Activated CD4-positive, alpha-beta T cell treated with anti-CD3 and anti-CD28 coated beads, Interleukin-2, amount 10 ng/mL, durations not matched to agents 7 days and 5 days (primary cell): ENCODE data around the gene VPS13D. TPM values are rescaled to one million over a fixed set of nuclear protein-coding genes. Genes with fewer than 3 reads are reported as not detected.
A peak's percentile ranks its signal among the peaks of the same experiment; 100 is the strongest.

ENCODE experiments used
- CTCF ChIA-PET: fragments of 350-600 bp; sonication (Branson Sonifier 250); formaldehyde crosslinking; loops from one replicate; lab custom pipeline; 2021; ENCODE audit warnings: antibody characterized with exemption; lab: Charles Lee
- POLR2A ChIA-PET: fragments of 350-600 bp; sonication (Branson Sonifier 250); formaldehyde crosslinking; loops from one replicate; lab custom pipeline; 2021; ENCODE audit warnings: antibody characterized with exemption; lab: Charles Lee
- DNase-seq: peaks from one replicate; pipeline ENCODE4 v3.0.0-alpha.2; 2020
- H3K27ac Mint-ChIP-seq: one replicate; pipeline ENCODE4 v1.8.0; 2021; ENCODE audit warnings: mild to moderate bottlenecking, moderate library complexity, mixed read lengths
- H3K27me3 Mint-ChIP-seq: one replicate; pipeline ENCODE4 v1.8.0; 2021; ENCODE audit warnings: mixed read lengths
- H3K36me3 Mint-ChIP-seq: one replicate; pipeline ENCODE4 v1.8.0; 2021; ENCODE audit warnings: low read depth, mixed read lengths
- H3K4me1 Mint-ChIP-seq: one replicate; pipeline ENCODE4 v1.8.0; 2021; ENCODE audit warnings: mixed read lengths
- H3K4me3 Mint-ChIP-seq: one replicate; pipeline ENCODE4 v1.8.0; 2021; ENCODE audit warnings: mild to moderate bottlenecking, moderate library complexity, mixed read lengths
- H3K9me3 Mint-ChIP-seq: one replicate; pipeline ENCODE4 v1.8.0; 2021; ENCODE audit warnings: mixed read lengths
- total RNA-seq, 2 experiments: library from RNA; stranded (reverse); gene quantifications; one replicate each; pipeline ENCODE4 v1.2.3, GENCODE V29; 2021

VPS13D gene
- total RNA-seq, 2 experiments from 2014 or later, result 34.0 to 41.9 TPM

DNA sequence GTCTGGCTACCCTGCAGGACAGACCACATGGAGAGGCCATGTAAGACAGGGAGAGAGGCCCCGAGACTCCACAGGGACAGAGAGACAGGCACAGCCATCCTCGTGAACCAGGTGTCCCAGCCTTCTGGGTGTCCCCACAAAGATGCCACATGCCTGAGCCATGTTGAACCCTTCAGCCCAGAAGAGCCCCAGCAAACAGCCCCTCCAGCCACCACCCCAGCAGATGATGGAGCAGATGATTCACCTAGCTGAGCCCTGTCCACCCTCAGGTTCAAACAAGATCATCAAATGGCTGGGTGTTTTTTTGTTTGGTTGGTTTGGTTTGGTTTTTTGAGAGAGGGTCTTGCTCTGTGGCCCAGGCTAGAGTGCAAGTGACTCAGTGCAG is 309.5 kb downstream of the VPS13D start:
- Mint-ChIP-seq H3K4me1 (peaks cover 7% of the 10 kb centered on the region), H3K27ac (no peak overlapping the region), H3K9me3 (peaks cover 22% of the 10 kb centered on the region), H3K4me3 (no peak overlapping the region), H3K27me3 (peaks cover 8% of the 10 kb centered on the region), H3K36me3 (peaks cover 22% of the 10 kb centered on the region)
- DNase-seq, result no peak
- ChIA-PET POLR2A (no interaction called here), CTCF (interaction anchor here (0.6 kb wide), 1 partner anchor 116 kb away, joined by 3 read pairs; no protein-coding TSS in a partner anchor)

DNA sequence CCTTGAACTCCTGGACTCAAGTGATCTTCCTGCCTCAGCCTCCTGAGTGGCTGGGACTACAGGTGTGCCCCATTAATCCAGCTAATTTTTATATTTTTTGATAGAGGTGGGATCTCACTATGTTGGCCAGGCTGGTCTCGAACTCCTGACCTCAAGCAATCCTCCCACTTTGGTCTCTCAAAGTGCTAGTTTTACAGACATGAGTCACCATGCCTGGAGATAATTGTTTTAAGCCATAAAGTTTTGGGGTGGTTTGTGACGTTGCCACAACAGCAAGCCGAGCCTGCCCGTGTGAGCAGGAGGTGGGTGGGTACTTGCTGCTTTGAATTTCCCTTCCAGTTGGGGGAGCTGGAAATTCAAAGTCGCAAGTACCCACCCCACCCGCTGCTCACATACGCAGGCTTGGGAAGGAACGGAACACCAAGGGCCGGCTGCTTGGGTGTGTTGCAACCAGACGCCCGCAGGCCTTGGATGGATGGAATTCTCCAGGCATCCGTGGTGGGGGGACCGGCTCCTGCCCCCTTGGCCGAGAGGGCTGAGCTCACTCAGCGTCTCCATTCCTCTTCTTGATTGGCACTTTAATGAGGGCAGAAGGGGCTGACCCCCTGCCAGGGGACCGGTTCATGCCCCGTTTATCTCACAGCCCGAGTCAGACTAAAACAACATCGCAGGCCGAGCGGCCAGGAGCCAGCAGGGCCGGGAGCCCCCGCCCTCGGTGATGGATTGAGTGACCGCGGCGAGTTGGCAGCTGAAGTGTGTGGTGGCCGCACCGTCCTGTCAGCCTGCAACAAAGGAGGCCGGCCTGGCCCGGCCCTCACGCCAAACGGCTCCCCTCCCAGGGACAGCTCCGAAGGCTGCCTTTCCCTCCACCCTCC is 310.1 kb downstream of the VPS13D start:
- no peak overlapping the region for H3K4me3 Mint-ChIP-seq
- POLR2A ChIA-PET, result no interaction called here
- peaks cover 22% of the 10 kb centered on the region for H3K9me3 Mint-ChIP-seq
- peaks cover 22% of the 10 kb centered on the region for H3K36me3 Mint-ChIP-seq
- peaks cover 7% of the 10 kb centered on the region for H3K4me1 Mint-ChIP-seq
- peaks cover 11% of the 10 kb centered on the region for H3K27me3 Mint-ChIP-seq
- CTCF ChIA-PET, result interaction anchor here (1.5 kb wide), 1 partner anchor 15 kb away, joined by 3 read pairs; no protein-coding TSS in a partner anchor
- no peak for DNase-seq
- H3K27ac Mint-ChIP-seq, result no peak overlapping the region

DNA sequence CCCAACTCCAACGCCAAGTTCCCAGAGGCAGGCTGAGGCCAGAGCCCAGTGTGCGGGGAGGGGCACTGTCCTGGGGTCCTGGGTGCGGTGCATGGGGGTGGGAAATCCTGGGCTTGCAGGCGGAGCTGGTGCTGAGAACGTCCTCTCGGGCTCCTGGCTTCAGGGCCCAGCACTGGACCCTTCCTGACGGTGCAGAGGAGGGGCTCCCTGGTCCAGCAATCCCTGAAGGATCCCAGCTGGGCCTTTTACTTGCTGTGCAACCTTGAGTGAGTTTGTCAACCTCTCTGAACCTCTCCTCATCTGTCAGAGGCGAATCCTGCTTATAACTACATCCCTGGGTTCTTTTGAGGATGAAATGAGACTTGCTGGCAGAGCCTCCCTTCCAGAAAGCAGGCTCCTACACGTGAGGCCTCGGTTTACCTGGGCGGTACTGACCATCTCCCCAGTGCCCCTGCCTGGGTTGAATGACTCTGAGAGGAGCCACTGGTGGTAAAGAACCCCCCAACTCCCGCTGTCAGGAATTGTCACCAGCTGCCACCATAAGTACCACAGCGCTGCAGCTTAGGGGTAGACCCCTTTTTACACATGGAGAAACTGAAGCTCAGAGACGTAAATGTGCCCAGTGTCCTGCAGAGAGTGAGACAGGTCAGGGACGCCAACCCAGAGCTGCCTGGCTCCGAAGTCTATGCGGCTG is 310.9 kb downstream of the VPS13D start:
- Mint-ChIP-seq H3K4me3 (no peak overlapping the region), H3K9me3 (peaks cover 17% of the 10 kb centered on the region), H3K4me1 (peaks cover 7% of the 10 kb centered on the region), H3K27me3 (peaks cover 11% of the 10 kb centered on the region), H3K27ac (no peak overlapping the region), H3K36me3 (peaks cover 17% of the 10 kb centered on the region)
- CTCF ChIA-PET, result interaction anchor here (0.8 to 1.5 kb wide), 3 partner anchors 11 to 264 kb away, joined by 3 read pairs; no protein-coding TSS in a partner anchor
- POLR2A ChIA-PET, result no interaction called here
- DNase-seq, result no peak

DNA sequence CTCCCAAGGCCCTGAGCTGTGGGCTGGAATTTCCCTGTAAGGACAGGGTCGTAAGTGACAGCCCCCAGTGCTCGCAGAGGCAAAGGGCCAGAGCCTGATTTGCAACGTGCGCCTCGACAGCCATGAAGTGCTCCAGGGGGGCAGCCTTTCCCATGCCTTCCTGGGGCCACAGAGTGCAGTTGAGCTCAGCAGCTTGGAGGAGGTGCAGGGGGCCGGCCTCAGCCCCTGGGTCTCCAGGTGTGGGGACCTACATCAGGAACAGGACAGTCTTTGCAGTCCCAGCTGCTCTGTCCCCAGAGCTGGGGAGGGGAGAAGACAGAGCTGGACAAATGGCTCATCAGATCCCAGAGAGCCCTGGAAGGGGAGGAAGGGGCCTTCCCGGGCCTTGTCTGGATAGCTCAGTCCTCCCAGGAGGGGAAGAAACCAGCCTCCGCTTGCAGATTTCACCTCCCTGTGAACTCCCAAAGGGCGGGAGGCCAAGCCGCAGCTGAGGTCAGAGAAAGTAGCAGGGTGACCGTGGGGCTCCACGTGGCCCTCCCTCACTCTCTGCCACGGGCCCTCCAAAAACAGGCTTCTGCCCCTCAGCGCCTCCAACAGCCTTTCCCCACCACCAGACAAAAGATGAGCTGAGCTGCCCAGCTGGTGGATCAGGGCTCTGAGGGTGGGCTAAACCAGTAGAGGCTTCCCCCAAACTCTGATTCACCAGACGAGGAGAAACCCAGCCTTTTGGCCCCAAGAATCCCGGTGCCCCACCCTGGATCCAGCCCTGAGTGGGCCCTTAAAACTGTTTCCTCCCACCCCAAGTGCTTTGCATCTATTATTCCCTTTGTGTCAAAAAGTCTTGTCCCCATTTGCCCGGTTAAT is 311.7 kb downstream of the VPS13D start:
- CTCF ChIA-PET, result interaction anchor here (0.8 to 1.5 kb wide), 3 partner anchors 12 to 265 kb away, joined by 3 read pairs; no protein-coding TSS in a partner anchor
- DNase-seq, result no peak
- peaks cover 10% of the 10 kb centered on the region for H3K36me3 Mint-ChIP-seq
- H3K27ac Mint-ChIP-seq, result no peak overlapping the region
- no peak overlapping the region for H3K4me3 Mint-ChIP-seq
- peaks cover 4% of the 10 kb centered on the region for H3K4me1 Mint-ChIP-seq
- peaks cover 11% of the 10 kb centered on the region for H3K9me3 Mint-ChIP-seq
- H3K27me3 Mint-ChIP-seq, result peaks cover 11% of the 10 kb centered on the region
- POLR2A ChIA-PET, result no interaction called here

DNA sequence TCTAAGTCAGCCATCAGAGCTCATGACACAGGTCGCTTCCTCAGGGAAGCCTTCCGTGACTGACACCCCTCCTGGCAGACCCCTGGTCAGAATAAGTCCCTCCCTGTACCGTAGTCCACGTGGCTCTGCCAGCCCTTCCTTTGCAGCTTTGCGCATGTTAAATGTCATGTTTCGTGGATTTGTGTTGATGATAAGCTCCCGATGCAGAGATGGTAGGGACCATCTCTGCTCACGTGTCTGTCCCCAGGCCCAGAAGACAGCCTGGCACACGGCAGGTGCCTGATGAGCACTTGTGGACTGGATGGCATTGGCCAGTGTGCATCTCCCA is 312.3 kb downstream of the VPS13D start:
- peaks cover 11% of the 10 kb centered on the region for H3K27me3 Mint-ChIP-seq
- CTCF ChIA-PET, result no interaction called here

DNA sequence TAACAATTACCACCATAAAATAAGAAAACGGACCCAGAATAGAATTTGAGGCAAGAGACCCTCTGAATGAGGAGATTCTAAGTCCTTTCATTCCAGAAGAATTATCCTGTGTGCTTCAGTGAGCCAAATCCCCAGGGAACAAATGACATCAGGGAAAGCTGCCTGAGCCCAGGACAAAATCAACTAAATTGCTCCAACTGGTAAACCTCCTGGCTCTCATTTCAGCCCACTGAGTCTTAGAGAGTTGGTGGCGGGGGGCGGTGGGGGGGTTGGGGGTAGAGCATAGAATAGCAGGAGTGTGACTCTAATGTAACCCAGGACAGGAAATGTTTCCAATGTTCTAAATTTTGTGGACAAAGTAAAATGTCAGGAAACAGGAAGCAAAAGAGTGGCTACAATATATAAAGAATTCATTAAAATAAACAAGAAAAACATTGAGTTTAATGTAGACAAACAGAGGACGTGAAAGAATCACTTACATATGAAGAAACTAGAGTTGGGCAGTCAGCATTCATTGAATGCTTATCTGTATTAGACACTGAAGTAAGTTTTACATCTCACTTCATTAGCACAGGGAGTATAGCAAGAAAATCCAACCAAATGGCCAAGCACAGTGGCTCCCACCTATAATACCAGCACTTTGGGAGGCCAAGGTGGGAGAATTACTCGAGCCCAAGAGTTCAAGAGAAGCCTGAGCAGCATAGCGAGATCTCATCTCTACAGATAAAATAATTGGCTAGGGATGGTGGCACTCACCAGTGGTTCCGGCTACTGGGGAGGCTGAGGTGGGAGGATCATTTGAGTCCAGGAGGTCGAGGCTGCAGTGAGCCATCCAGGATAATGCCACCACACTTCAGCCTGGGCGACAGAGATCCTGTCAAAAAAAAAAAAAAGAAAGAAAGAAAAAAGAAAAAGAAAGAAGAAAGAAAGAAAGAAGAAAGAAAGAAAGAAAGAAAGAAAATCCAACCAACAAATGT is 313.1 kb downstream of the VPS13D start:
- H3K4me3 Mint-ChIP-seq, result no peak overlapping the region
- H3K27me3 Mint-ChIP-seq, result peaks cover 11% of the 10 kb centered on the region
- H3K27ac Mint-ChIP-seq, result no peak overlapping the region
- H3K36me3 Mint-ChIP-seq, result no peaks in the 10 kb centered on the region
- POLR2A ChIA-PET, result no interaction called here
- H3K4me1 Mint-ChIP-seq, result no peaks in the 10 kb centered on the region
- peaks cover 2% of the 10 kb centered on the region for H3K9me3 Mint-ChIP-seq
- CTCF ChIA-PET, result no interaction called here
- no peak for DNase-seq

More for the DNA sequence above, 312.3 kb downstream of the VPS13D start:
- H3K36me3 Mint-ChIP-seq, result peaks cover 7% of the 10 kb centered on the region
- no peak overlapping the region for H3K4me3 Mint-ChIP-seq
- peaks cover 9% of the 10 kb centered on the region for H3K9me3 Mint-ChIP-seq
- POLR2A ChIA-PET, result no interaction called here
- no peak overlapping the region for H3K27ac Mint-ChIP-seq
- DNase-seq, result no peak
- H3K4me1 Mint-ChIP-seq, result peaks cover 2% of the 10 kb centered on the region

DNA sequence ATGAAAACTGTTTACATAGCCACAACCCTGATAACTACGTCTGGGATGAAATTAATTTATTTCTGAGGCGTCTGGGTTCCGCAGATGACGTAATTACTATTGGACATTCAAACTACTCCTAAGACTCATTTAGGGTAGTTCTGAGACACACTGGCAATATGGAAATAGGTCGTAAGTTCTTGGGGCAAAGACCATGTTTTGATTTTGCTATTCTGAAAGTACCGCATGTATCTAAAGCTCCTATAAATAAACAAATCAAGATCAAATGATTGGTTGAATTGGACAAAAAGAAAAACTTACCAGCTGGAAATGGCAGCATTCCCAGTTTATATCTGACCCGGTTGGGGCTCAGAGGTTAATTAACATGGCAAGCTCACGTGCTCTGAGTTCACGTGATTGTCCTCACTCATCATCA is 313.9 kb downstream of the VPS13D start:
- Mint-ChIP-seq H3K27ac (no peak overlapping the region), H3K4me3 (no peak overlapping the region), H3K4me1 (no peaks in the 10 kb centered on the region), H3K36me3 (no peaks in the 10 kb centered on the region), H3K27me3 (peaks cover 11% of the 10 kb centered on the region), H3K9me3 (no peaks in the 10 kb centered on the region)
- POLR2A ChIA-PET, result no interaction called here
- CTCF ChIA-PET, result no interaction called here
- no peak for DNase-seq

DNA sequence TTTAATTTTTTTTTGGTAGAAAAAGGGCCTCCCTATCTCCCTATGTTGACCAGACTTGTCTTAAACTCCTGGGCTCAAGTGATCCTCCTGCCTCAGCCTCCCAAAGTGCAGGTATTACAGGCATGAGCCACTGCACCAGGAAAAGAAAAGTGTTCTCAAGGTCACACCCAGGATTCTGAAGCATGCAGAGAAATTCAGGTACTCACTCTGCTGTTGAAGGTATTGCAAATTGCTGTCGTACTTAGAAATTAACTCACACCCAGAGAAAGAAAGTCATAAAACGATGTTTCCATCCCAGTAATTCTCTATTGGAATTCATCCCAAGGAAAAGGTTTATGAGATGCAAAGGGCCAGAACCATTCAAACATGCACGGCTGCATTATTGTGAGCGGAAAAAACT is 314.5 kb downstream of the VPS13D start:
- Mint-ChIP-seq H3K4me3 (no peak overlapping the region), H3K4me1 (no peaks in the 10 kb centered on the region), H3K27me3 (peaks cover 11% of the 10 kb centered on the region), H3K9me3 (no peaks in the 10 kb centered on the region), H3K36me3 (no peaks in the 10 kb centered on the region), H3K27ac (no peak overlapping the region)
- DNase-seq, result no peak
- ChIA-PET POLR2A (no interaction called here), CTCF (no interaction called here)

DNA sequence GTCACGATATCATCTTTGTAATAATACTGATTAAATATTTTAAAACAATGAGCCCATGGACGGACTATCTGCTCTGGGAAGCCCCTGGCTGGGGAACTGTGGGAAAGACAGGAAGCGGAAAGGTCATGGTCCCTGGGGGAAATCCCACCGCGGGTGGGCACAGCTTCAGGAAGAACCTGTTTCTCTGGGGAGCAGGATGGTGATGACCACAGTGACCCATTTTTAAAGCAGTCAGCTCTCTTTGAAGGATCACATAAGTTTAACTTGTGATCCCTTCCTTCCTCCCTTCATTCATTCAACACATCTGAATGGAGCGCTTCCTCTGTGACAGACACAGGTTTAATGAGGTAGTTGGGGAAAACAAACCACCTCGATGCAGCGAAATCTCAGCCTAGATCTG is 315.2 kb downstream of the VPS13D start:
- POLR2A ChIA-PET, result no interaction called here
- Mint-ChIP-seq H3K4me3 (no peak overlapping the region), H3K27me3 (peaks cover 11% of the 10 kb centered on the region), H3K4me1 (no peaks in the 10 kb centered on the region), H3K9me3 (no peaks in the 10 kb centered on the region), H3K36me3 (no peaks in the 10 kb centered on the region), H3K27ac (no peak overlapping the region)
- CTCF ChIA-PET, result no interaction called here
- DNase-seq, result no peak

DNA sequence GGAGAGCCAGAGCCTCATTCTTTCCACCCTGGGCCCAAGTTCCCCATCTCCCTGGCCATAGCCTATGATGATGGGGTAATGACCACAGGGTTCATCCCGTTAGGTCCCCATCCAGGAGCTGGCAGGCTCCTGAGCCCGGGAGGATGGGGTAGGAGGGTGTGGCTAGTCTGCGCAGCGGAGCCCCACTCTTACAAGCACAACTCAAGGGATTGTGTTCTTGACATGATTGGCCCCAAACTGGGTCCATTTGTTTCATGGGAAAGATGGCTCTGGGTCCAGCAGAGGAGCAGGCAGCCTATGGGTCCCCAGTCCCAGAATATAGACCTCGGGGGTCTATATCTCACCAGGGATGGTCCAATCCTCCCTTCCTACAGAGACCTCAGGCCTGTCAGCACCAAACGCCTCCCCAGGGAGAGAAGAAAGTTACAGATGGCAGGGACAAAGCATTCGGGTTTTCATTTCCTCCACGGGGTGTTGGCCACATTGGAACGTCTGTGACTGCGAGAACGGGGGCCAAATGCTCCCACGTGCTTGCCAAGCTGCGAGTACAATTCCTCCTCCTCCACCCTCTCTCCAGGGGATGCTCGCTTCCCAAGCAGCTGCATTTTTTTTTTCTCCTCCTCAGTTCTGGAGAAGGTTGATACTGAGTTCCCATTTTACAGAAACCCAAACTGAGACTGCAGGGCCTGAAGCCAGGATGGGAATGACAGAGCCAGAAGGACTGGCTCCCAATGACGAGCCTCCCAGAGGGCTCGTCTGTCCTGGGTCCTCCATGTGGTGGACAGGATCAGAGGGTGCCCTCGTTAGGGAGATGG is 317.1 kb downstream of the VPS13D start:
- POLR2A ChIA-PET, result no interaction called here
- no peak overlapping the region for H3K4me3 Mint-ChIP-seq
- peaks cover 11% of the 10 kb centered on the region for H3K27me3 Mint-ChIP-seq
- no peak overlapping the region for H3K27ac Mint-ChIP-seq
- no peak for DNase-seq
- H3K9me3 Mint-ChIP-seq, result no peaks in the 10 kb centered on the region
- no peaks in the 10 kb centered on the region for H3K36me3 Mint-ChIP-seq
- no peaks in the 10 kb centered on the region for H3K4me1 Mint-ChIP-seq
- CTCF ChIA-PET, result no interaction called here

DNA sequence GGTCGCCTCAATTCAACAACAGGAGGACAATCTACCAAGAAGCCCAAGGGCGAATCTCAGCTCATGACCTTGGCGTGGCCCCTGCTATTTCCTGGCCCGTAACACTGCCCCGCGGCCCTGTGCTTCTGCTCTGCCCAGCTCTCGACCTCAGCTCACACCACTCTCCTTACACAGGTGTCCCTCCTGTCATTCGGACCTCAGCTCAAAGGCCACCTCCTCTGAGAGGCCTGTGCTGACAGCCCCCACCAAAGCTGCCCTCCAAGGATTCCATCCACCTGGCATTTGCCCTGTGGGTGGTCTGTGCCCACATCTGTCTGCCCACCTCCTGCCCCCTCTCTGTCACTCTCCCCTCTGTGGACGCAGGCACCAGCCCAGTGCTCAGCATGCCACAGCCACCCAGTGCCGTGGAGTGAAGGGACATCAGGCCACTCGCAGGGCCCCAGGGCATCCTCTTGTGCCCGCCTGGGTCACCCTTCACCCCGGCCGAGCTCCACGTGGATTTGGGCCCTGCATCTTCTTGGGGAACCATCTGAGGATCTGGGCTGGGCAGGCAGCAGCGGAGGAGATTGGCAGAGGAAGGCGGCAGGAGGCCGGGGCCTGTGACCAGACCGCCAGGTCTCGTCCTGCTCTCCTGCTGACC is 317.9 kb downstream of the VPS13D start:
- ChIA-PET CTCF (no interaction called here), POLR2A (no interaction called here)
- H3K4me3 Mint-ChIP-seq, result no peak overlapping the region
- H3K27me3 Mint-ChIP-seq, result peaks cover 9% of the 10 kb centered on the region
- H3K27ac Mint-ChIP-seq, result peak overlapping the region; percentile 9
- DNase-seq, result no peak
- no peaks in the 10 kb centered on the region for H3K4me1 Mint-ChIP-seq
- no peaks in the 10 kb centered on the region for H3K9me3 Mint-ChIP-seq
- no peaks in the 10 kb centered on the region for H3K36me3 Mint-ChIP-seq
